ENCODE measurements around the gene CD24. TPM values are rescaled to one million over a fixed set of nuclear protein-coding genes. Genes with fewer than 3 reads are reported as not detected.

The CD24 gene
- total RNA-seq, 6 experiments from 2014 or later = 7.1 to 140 (median 55.5) TPM

GRCh38 chr6:106963544-106963943, 11.0 kb downstream of the CD24 start:
- intact Hi-C loops (cut with DNase I) = loop anchor here in 1 of 2 donors (10.0 kb wide), 1 partner anchor 149 kb away; no protein-coding TSS in a partner anchor
- H3K4me1 ChIP-seq = no peaks in the 10 kb centered on the region
- H3K27me3 ChIP-seq = no peaks in the 10 kb centered on the region
- 70% methylated on average over 4 of the region's 4 CpGs for WGBS (ENCODE audit: insufficient coverage, low coverage, low lambda C conversion rate, missing lambda C conversion rate)
- ATAC-seq (no peak), DNase-seq (no peak)
- H3K36me3 ChIP-seq = no peaks in the 10 kb centered on the region
- no peak overlapping the region for H3K27ac ChIP-seq
- H3K4me3 ChIP-seq = no peak overlapping the region
- TF ChIP-seq POLR2A (IDR thresholded peaks at IDR 0.05) (no peak), CTCF (IDR thresholded peaks at IDR 0.05) (no peak)
- no peaks in the 10 kb centered on the region for H3K9me3 ChIP-seq

- no peaks in the 10 kb centered on the region for H3K36me3 ChIP-seq
- ATAC-seq (no peak), DNase-seq (no peak)
- intact Hi-C loops (cut with DNase I) = loop anchor here in 1 of 2 donors (10.0 kb wide), 1 partner anchor 147 kb away; no protein-coding TSS in a partner anchor
- H3K9me3 ChIP-seq = no peaks in the 10 kb centered on the region
- TF ChIP-seq POLR2A (IDR thresholded peaks at IDR 0.05) (no peak), CTCF (IDR thresholded peaks at IDR 0.05) (no peak)
- H3K27me3 ChIP-seq = no peaks in the 10 kb centered on the region
- 64% methylated on average over 2 of the region's 2 CpGs for WGBS (ENCODE audit: insufficient coverage, low coverage, low lambda C conversion rate, missing lambda C conversion rate)
- no peak overlapping the region for H3K4me3 ChIP-seq
- no peaks in the 10 kb centered on the region for H3K4me1 ChIP-seq
- no peak overlapping the region for H3K27ac ChIP-seq
Measured at GRCh38 chr6:106961801-106962200, 12.7 kb downstream of the CD24 start.

GRCh38 chr6:106961136-106961535, 13.4 kb downstream of the CD24 start:
- no peaks in the 10 kb centered on the region for H3K9me3 ChIP-seq
- no peaks in the 10 kb centered on the region for H3K36me3 ChIP-seq
- intact Hi-C loops (cut with DNase I) = loop anchor here in 1 of 2 donors (10.0 kb wide), 1 partner anchor 146 kb away; no protein-coding TSS in a partner anchor
- no peak for ATAC-seq
- no peak for DNase-seq
- no peaks in the 10 kb centered on the region for H3K4me1 ChIP-seq
- TF ChIP-seq CTCF (IDR thresholded peaks at IDR 0.05) (no peak), POLR2A (IDR thresholded peaks at IDR 0.05) (no peak)
- H3K4me3 ChIP-seq = no peak overlapping the region
- WGBS (ENCODE audit: insufficient coverage, low coverage, low lambda C conversion rate, missing lambda C conversion rate) = 50% methylated on average over 2 of the region's 3 CpGs
- H3K27ac ChIP-seq = no peak overlapping the region
- H3K27me3 ChIP-seq = no peaks in the 10 kb centered on the region

- H3K9me3 ChIP-seq = no peaks in the 10 kb centered on the region
- WGBS (ENCODE audit: insufficient coverage, low coverage, low lambda C conversion rate, missing lambda C conversion rate) = 28% methylated on average over 1 of the region's 1 CpG
- no peaks in the 10 kb centered on the region for H3K36me3 ChIP-seq
- no peaks in the 10 kb centered on the region for H3K4me1 ChIP-seq
- no peak for TF ChIP-seq POLR2A (IDR thresholded peaks at IDR 0.05)
- TF ChIP-seq CTCF (IDR thresholded peaks at IDR 0.05) = no peak
- no peak overlapping the region for H3K4me3 ChIP-seq
- intact Hi-C loops (cut with DNase I) = loop anchor here in 1 of 2 donors (10.0 kb wide), 1 partner anchor 145 kb away; no protein-coding TSS in a partner anchor
- no peak for ATAC-seq
- no peak for DNase-seq
- H3K27me3 ChIP-seq = no peaks in the 10 kb centered on the region
- no peak overlapping the region for H3K27ac ChIP-seq
Measured at GRCh38 chr6:106959985-106960384, 14.5 kb downstream of the CD24 start.

GRCh38 chr6:106939848-106940247, 34.7 kb downstream of the CD24 start:
- H3K4me1 ChIP-seq = no peaks in the 10 kb centered on the region
- DNase-seq = no peak
- H3K27me3 ChIP-seq = no peaks in the 10 kb centered on the region
- no peak overlapping the region for H3K4me3 ChIP-seq
- TF ChIP-seq CTCF (IDR thresholded peaks at IDR 0.05) (no peak), POLR2A (IDR thresholded peaks at IDR 0.05) (no peak)
- H3K9me3 ChIP-seq = no peaks in the 10 kb centered on the region
- no peaks in the 10 kb centered on the region for H3K36me3 ChIP-seq
- H3K27ac ChIP-seq = no peak overlapping the region
- 51% methylated on average over 9 of the region's 9 CpGs for WGBS (ENCODE audit: insufficient coverage, low coverage, low lambda C conversion rate, missing lambda C conversion rate)
- intact Hi-C loops (cut with DNase I) = no loop called here
- ATAC-seq = no peak

Measured in right lobe of liver (tissue), 6 donors.